ENCODE data around the gene CDH26. TPM values are rescaled to one million over a fixed set of nuclear protein-coding genes. Genes with fewer than 3 reads are reported as not detected.

Gene CDH26
- total RNA-seq, 1 donor from 2014 or later: 0.15 TPM

GRCh38 chr20:60063739-60064380 lies 105.6 kb downstream of the CDH26 start:
- DNase-seq (ENCODE audit: low read depth): no peak

Other genes starting within 250 kb of the CDH26 start
- gene SYCP2, start 24.8 kb upstream of the CDH26 start, total RNA-seq: 2.4 and 6.1 TPM in 2 replicates
- gene PPP1R3D, start 18.1 kb upstream of the CDH26 start, total RNA-seq: 7.4 and 7.8 TPM in 2 replicates
- gene FAM217B, start 18.0 kb upstream of the CDH26 start, total RNA-seq: 2.8 and 6.0 TPM in 2 replicates